GM18870 (cell line): ENCODE measurements around the gene SUPT3H.

ENCODE experiments used
- ATAC-seq: cut with Tn5 transposase; IDR thresholded peaks from one replicate; pipeline ENCODE4 v1.9.1; 2021; ENCODE audit warnings: moderate library complexity; ENCODE audit not compliant: unreplicated experiment

Gene SUPT3H

DNA sequence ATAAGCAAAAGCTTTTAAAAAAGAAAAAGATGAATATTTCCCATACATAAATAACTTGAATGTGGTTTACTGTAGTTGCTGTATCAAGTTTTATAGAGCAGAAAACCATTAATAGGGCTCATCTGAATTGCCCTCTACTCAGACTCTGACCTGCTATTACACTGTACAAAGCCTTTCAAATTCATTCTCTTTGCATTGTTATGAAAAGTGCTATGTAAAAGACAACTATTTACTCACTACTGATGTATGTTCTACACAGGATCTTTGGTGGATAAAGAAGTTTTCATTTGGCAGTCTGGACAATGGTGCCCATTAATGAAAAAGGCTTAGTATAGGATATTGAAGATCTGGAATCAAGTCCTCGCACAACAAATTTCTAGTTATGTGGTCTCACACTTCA lies 248.7 kb downstream of the SUPT3H start:
- no peak for ATAC-seq

DNA sequence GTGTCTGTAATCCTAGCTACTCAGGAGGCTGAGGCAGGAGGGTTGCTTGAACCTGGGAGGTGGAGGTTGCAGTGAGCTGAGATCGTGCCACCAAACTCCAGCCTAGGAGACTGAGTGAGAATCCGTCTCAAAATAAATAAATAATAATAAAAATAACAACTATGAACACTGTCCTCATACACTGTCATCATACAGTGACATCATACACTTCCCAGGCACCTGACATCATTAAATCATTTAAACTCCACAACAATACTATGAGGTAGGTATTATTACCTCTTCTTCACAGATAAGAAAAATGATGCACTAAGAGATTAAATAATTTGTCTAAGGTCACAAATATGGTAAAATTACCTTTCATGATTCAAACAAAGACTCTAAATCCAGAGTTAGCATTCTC lies 250.5 kb downstream of the SUPT3H start:
- no peak for ATAC-seq

DNA sequence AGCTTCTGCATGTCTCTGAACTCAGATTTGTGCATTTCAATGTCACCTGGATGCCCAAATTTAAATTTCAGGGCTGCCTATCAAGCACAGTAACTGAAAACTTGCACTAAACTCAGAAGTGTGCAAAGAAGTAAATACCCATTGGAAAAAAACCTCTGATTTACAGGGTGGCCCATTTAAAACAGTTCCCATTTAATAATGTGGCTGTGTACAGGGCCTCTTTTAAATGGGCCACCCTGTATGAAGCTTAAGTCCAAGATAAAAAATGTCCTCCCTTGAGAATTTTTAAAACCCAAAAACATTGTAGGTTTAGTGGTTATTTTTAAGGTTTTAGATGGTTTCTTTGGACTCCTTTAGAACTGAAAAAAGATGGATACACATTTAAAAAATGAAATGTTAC lies 251.7 kb downstream of the SUPT3H start:
- ATAC-seq, result no peak

DNA sequence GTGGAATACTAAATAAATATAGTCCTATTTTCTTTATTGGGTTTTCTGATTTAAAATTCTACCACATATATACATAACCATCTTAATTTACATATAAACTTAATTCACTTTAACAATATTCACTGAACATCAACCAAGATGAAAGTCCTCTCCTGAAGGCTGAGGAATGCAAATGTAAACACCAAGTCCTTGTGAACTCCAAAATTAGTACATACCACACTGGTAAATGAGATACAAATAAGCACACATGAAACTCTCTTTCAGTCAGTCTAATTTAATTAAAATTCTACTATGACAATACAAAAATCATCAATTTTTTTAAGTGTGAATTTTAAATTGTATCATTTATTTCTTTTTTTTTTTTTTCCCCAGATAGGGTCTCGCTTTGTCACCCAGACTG lies 254.7 kb downstream of the SUPT3H start:
- no peak for ATAC-seq

DNA sequence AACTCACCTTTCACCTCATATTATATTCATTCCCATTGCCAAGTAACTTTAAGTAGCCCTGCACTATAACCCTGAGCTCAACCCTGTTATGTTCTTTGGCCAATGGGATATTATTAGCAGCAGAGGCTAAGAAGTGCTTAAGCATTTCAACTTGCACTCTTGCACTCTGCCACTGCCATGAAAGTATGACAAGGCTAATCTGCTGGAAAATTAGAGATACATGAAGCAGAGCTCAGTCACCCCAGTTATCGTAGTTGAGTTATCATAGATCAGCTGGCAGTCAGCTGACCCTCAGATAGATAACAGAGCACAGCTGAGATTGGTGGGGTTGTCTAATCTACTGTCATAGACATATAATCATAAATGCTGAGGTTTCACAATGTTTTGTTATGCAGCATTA lies 259.0 kb downstream of the SUPT3H start:
- ATAC-seq, result no peak

DNA sequence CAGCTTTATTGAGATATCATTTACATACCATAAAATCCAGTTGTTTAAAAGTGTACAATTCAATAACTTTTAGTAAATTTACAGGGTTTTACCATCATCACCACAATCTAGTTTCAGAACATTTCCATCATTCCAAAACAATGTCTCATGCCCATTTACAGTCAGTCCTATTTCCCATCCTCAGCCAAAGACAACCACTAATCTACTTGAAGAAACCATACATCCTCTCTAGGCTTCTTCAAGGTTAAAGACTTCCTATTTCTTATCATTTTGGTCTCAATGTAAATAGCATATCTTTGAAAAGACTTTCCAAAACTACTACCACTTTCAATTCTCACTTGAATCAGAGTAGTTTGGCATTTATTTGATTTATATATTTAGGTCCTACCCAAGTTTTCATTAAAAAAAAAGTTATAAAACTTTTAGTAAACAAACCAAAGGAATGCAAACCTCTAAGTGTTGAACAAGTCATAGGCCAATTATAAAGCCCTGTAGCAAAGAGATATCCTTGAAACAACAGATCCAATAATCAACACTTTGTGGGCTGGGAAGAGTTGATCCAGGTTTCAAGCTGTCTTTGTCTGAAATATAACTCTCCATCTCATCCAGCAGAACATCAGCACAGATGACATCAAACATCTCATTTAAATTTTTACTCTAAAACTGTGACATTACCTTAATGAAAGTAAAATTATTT lies 260.9 kb downstream of the SUPT3H start:
- ATAC-seq, result no peak

DNA sequence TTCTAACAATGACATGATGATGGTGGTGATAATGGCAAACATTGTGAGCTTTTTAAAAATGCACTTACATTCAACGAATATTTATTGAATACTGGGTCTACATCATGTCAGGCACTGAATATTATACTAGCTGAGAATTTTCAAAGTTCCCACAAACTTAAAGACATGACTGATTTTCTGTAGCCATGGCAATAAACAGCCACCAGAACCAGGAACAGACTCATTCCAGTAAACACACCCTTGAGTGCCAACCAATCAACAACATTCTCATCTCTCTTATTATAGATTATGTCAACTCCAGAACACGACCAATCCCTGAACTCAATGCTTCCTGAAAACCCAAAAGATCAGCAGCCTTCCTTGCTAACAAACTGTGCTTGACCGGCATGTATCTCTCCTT lies 262.0 kb downstream of the SUPT3H start:
- no peak for ATAC-seq

DNA sequence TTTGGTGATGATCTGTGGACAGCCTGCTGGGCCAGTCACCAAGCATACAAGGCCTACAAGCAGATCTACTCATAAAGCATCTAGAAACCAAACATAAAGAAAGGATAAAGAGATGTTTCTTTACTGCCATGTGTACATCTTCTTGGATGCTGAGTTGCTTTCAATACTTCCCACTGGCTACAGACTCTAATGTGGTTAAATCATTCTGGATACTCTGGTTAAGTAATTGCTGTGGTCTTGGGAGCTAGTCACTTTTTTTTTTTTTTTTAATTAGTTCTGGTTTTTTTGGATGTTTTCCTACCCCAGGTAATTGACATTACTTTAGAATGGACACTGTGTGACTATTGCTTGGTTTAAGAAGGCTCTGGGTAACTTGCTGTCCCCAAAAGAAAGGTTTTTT lies 265.0 kb downstream of the SUPT3H start:
- no peak for ATAC-seq

DNA sequence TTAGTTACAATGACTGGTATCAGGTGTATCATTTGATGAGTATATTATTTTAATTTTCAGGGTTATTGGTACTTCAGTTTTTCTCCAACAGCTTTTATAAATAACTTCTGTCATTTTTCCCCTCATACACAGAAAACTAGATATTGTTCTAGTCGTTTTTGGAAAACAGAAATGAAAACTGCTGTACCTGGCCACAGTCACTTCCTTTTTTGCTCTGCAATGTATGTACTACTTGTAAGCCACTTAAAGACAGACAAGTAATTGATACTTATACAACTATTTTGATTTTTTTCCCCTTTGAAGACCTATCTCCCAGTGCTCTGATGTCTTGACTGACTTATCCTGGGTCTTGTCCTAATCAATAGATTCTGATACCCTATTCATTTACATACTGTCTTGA lies 268.2 kb downstream of the SUPT3H start:
- ATAC-seq, result no peak

DNA sequence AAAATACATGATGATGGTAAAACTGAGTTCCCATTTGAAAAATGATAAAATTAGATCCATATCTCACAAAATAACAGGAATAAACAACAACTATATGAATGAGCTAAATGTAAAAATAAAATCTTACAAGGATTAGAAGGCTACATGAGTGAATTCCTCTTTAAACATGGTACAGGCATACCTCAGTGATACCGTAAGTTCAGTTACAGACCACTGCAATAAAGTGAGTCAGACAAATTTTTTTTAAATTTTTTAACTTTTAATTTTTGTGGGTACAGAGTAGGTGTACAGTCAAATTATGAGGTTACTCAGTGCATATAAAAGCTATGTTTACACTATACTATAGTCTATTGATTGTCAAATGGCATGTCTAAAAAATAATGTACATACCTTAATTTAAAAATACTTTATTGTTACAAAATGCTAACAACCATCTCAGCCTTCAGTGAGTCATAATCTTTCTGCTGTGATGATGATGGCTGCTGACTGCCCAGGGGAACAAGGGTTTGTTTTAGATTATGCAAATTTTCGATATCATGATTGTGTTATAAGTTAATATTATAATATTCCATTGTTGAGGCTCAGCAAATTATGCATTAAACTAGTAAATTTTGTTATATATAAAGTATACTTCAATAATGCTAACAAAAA lies 272.4 kb downstream of the SUPT3H start:
- ATAC-seq, result no peak

DNA sequence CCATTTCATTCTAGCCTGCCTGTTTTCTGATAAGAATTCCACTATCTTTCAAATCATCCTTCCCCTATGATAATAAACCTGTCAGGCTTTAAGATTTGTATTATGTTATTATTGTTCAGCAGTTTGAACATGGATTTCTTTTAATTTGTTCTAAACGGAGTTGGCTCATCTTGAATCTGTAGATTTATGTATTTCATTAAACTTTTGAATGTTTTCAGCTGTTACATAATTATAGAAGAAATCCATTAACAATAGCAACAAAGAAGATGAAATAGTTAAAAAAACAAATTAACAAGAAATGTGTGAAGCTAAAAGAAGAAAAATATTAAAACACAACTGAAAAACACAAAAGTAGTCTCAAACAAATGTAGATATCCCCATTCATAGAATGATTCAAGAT lies 273.3 kb downstream of the SUPT3H start:
- ATAC-seq, result no peak

DNA sequence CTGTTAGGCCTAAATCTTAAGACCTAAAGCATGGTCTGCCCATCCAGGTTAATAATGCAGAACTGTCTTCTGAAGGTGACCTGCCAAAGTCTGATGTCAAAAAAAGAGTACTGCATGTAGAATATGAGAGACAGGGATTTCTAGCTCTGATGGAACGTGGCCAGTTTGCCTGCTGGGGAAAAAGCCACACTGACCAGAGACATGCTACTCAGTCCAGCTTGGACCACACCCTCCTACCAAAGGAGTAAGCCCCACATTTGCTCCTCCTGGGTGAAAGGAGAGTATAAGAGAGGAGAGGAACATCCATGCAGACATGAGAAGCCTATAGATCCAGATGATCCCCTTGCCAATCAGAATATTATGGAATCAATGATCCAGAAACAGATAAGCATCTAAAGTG lies 279.5 kb downstream of the SUPT3H start:
- ATAC-seq, result no peak

DNA sequence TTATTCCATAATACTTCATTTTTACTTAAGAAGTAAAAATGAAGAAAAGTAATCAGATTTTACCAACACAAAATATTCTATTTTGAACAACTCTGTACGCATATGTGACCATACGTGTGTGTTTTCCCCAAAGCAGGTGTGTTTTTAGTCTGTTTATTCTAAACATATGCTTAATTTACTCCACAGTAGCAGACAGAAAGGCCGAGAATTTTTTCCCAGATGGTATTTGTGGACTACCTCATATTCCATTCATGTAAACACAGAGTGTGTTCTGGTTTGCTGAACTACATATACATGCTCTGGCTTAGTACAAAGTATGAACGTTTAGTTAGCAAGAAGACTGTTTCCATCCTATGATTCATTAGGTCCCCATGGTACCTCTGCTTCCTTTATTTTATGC lies 282.9 kb downstream of the SUPT3H start:
- ATAC-seq, result no peak

DNA sequence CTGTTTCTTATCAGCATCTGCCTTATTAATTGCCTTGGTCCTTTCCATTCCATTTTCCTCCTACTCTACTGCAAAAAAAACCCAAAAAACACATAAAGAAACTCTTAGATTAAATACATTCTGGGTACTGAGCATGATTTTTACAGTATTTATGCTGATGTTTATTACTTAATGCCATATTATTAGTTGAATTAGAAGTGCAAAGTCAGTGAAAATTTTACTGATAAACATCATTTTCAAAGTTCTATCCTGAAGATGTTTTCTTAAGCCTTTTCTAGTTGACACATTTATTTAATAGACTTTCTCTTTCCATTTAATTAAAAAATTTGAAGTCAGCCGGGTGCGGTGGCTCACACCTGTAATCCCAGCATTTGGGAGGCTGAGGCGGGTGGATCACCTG lies 285.6 kb downstream of the SUPT3H start:
- ATAC-seq, result no peak

DNA sequence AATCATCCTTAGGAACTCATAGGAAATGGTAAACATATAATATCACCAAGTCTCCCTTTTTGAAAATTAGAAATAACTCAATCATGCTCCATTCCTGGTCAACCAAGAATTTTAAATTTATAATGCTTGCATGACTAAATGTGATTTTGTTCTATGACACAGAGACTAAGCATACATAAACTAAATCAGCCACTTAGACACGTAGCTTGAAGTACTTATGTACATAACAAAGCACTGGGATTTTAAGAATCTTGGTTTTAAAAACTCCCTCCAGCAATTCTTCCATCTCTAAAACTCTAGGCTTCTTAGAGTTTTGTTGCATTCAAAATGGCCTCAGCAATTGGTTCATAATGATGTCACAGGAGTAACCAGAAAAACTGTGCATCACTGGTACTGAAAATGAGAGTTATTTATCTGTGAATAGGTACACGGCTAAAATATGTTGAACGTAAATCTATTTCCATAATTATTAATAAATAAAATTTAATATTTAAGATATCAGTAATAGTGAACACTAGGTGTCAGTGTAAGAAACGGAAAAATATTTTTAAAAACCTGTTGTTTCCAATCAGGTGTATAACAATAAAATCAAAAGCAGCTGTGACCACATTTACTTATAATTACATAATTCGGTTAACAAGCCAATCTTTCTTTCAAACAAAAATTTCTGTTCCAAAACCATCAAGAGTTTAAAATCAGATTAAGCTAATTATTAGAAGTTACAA lies 291.2 kb downstream of the SUPT3H start:
- no peak for ATAC-seq

DNA sequence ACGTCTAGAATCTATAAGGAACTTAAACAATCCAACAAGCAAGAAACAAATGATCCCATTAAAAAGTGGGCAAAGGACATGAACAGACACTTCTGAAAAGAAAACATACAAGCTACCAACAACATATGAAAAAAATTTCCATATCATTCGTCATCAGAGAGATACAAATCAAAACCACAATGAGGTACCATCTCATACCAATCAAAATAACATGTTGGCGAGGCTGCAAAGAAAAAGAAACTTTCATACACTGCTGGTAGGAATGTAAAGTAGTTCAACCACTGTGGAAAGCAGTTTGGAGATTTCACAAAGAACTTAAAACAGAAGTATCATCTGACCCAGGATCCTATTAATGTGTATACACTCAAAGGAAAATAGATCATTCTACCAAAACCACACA lies 293.5 kb downstream of the SUPT3H start:
- ATAC-seq, result no peak

DNA sequence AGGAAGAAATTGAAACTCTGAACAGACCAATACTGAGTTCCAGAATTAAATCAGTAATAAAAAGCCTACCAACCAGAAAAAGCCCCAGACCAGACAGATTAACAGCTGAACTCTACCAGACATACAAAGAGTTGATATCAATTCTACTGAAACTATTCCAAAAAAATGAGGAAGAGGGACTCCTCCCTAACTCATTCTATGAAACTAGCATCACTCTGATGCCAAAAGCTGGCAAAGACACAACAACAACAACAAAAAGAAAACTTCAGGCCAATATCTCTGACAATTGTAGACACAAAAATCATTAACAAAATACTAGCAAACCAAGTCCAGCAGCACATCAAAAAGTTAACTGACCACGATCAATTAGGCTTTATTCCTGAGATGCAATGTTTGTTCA lies 295.6 kb downstream of the SUPT3H start:
- no peak for ATAC-seq

DNA sequence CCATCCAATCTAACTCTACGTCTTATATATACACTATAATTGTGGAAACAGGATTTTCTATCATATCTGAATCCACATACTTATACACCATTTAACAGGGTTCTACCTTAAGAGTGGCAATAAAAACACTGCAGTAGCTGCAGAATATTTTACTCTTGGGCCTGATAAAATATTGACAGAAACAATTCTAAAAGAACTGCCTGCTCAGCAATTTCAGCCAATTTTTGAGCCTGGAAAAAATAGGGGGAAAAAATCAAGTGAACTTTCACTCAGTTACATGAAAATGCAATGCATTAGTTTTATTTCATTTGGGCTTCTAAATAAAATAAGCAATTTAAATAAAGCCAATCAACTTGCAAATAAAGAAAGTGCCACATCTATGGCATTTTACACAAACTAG lies 296.1 kb downstream of the SUPT3H start:
- ATAC-seq, result no peak

DNA sequence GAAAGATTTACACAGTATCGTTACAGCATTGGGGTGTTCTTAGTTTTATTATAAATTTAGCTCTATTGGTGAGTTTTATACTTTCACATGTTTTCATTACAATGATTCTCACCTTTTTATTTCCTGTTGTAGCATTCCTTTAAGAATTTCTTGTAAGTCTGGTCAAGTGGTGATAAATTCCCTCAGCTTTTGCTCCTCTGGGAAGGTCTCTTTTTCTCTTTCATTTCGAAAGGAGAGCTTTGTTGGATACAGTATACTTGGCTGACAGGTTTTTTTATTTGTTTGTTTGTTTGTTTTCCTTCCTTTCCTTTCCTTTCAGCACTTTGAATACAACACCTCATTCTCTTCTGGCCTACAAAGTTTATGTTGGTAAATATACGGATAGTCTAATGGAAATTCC lies 299.3 kb downstream of the SUPT3H start:
- ATAC-seq, result no peak

DNA sequence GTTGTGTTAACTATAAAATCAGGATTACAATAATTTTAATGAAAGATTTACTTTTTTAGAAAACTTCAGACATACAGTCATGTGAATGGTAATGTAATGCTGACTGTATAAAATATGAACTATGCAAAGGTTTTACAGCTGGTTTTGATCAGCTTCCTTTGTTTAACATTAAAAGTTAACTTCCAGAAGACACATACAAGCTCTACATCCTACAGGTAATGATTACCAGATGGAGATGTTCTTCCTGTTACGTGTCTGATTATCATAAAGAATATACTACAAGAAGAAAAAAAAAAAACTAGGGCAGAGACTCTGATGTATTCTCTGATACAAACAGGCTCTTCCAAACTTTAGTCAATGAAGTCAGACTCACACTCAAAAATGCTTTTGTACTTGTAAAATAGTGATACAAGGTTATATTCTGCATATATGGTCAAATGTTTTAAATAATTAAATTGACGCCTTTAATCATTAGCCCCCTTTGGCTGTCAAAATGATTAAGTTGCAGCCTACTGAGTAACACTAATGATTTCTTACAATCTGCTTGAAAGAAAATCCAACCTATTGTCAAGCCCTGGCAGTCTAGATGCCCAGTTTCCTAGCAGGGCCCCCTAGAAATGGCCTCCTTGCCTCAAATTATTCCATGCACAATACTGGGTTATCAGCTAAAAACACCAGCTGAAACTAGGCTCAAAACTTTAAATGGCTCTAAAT lies 301.4 kb downstream of the SUPT3H start:
- no peak for ATAC-seq

DNA sequence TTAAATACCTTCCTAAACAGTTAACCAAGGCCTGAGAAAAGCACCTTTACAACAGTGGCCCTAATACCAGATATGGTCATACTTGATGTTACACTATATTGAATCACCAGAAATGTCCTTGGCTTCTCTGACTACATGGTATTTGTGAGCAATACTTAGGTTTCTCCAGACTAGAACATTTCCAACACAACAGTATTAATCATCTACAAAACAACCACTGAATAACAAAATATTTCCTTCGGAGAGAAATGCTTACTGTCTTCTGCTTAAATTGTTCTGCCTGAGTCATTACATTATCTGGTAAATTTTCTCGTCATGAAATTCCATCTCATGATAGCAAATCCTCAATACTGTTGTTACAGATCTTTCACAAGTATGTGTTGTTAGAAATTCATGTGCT lies 302.5 kb downstream of the SUPT3H start:
- ATAC-seq, result no peak

DNA sequence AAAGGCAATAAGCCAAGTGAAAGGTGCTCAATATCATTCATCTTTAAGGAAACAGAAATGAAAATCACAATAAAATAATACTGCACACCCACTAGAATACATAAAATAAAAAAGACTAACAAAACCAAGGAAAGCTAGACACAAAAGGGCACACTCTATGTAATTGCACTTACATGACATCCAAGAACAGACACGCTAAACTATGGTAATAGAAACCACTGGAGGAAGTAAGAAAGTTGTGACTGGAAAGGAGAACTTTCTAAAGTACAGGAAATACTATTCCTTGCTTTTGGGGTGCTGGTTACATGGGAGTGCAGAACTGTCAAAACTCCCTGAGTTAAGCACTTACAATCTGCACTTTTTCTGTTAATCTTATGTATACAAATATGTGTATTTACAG lies 303.3 kb downstream of the SUPT3H start:
- no peak for ATAC-seq
